GM12878 (cell line): ENCODE results near the gene ABHD2. TPM values are rescaled to one million over a fixed set of nuclear protein-coding genes. Genes with fewer than 3 reads are reported as not detected.

Experiments used
- ATAC-seq: fragments of 200-7000 bp; cut with Tn5 transposase; 3 replicates; pipeline ENCODE4 v1.9.1; 2020; ENCODE audit warnings: mild to moderate bottlenecking, moderate library complexity
- BruUV-seq: library from RNA; stranded (reverse); fragments of 400-500 nt; replicated peaks from 2 replicates; lab custom pipeline; 2021; lab: Mats Ljungman, UMichigan
- CTCF ChIA-PET: fragments of 300-600 bp; sonication (Branson Sonifier 250); formaldehyde crosslinking; extraction: SDS; loops from one replicate; lab custom pipeline; 2021; ENCODE audit warnings: inconsistent platforms; lab: Yijun Ruan, JAX
- POLR2A ChIA-PET: fragments of 350-600 bp; formaldehyde crosslinking; extraction: SDS; loops from one replicate; lab custom pipeline; 2021; ENCODE audit warnings: inconsistent platforms; lab: Charles Lee
- RAD21 ChIA-PET: fragments of 300-600 bp; sonication (Branson Sonifier 250); formaldehyde crosslinking; loops from one replicate; lab custom pipeline; 2023; ENCODE audit warnings: antibody characterized with exemption; ENCODE audit not compliant: unreplicated experiment; lab: Charles Lee
- SMC1A ChIA-PET: fragments of 300-600 bp; sonication (Branson Sonifier 250); formaldehyde crosslinking; loops from one replicate; lab custom pipeline; 2023; ENCODE audit not compliant: unreplicated experiment, uncharacterized antibody; lab: Charles Lee
- DNase-seq: peaks from one replicate; pipeline ENCODE4 v3.0.0-alpha.2; 2011; ENCODE audit warnings: low read depth, low spot score
- FAIRE-seq: peaks from 3 replicates; lab custom pipeline; 2011; peaks lifted over from hg19 to GRCh38; lab: Jason Lieb, UNC
- H2AFZ ChIP-seq: 2 replicates; pipeline ENCODE4 v1.6.0; 2011; ENCODE audit warnings: low read depth, low read length, control low read depth; ENCODE audit not compliant: control insufficient read depth
- H3K27ac ChIP-seq: 2 replicates; pipeline ENCODE4 v1.5.1; 2011; ENCODE audit warnings: control low read depth; ENCODE audit not compliant: control insufficient read depth, insufficient read depth
- H3K27me3 ChIP-seq, 2 experiments: replicated peaks in 1 of 2; 2 replicates each; pipeline versions ENCODE4 v1.6.0 to v1.6.1; 2011; ENCODE audit warnings: low read length in 1 of 2; ENCODE audit not compliant: control insufficient read depth in 2 of 2, insufficient read depth in 2 of 2
- H3K36me3 ChIP-seq, 2 experiments: 2 replicates each; pipeline ENCODE4 v1.5.1; 2011; ENCODE audit warnings: low read length in 1 of 2; ENCODE audit not compliant: control insufficient read depth in 2 of 2, insufficient read depth in 2 of 2
- H3K4me1 ChIP-seq: 2 replicates; pipeline ENCODE4 v1.6.1; 2011; ENCODE audit warnings: mild to moderate bottlenecking, low read length, moderate library complexity, mixed read lengths; ENCODE audit not compliant: control insufficient read depth, insufficient read depth
- H3K4me2 ChIP-seq: 2 replicates; pipeline ENCODE4 v1.6.0; 2011; ENCODE audit warnings: control low read depth; ENCODE audit not compliant: control insufficient read depth, insufficient read depth
- H3K4me3 ChIP-seq: fragments of 200-600 bp; sonication (generic); 2 replicates; pipeline ENCODE4 v1.5.1; 2016
- H3K79me2 ChIP-seq: 2 replicates; pipeline ENCODE4 v1.6.0; 2011; ENCODE audit warnings: low read length; ENCODE audit not compliant: control insufficient read depth, insufficient read depth
- H3K9ac ChIP-seq: 2 replicates; pipeline ENCODE4 v1.8.0; 2011; ENCODE audit warnings: low read length, control low read depth, mixed read lengths; ENCODE audit not compliant: control insufficient read depth, insufficient read depth
- H3K9me3 ChIP-seq: replicated peaks from 3 replicates; pipeline ENCODE4 v1.5.1; 2011; ENCODE audit warnings: mild to moderate bottlenecking, low read length; ENCODE audit not compliant: control insufficient read depth, insufficient read depth
- H4K20me1 ChIP-seq: 2 replicates; pipeline ENCODE4 v1.6.0; 2011; ENCODE audit not compliant: control insufficient read depth, insufficient read depth
- BCLAF1 ChIP-seq: fragments of 450-650 bp; IDR thresholded peaks from 2 replicates; pipeline ENCODE4 v1.6.1; 2017; ENCODE audit warnings: antibody characterized with exemption, mild to moderate bottlenecking, moderate library complexity
- ELK1 ChIP-seq: IDR thresholded peaks from 2 replicates; pipeline ENCODE4 v1.6.1; 2012; ENCODE audit warnings: low read depth, low read length, improper control_type of control experiment
- MLLT1 ChIP-seq: fragments of 450-650 bp; IDR thresholded peaks from 2 replicates; pipeline ENCODE4 v1.6.1; 2016; ENCODE audit warnings: mild to moderate bottlenecking
- NRF1 ChIP-seq: conservative IDR thresholded peaks from 2 replicates; pipeline ENCODE4 v1.6.1; 2011; ENCODE audit warnings: mild to moderate bottlenecking, low read depth, low read length, improper control_type of control experiment
- POLR2AphosphoS5 ChIP-seq: IDR thresholded peaks from 2 replicates; pipeline ENCODE4 v1.6.1; 2011; ENCODE audit warnings: mild to moderate bottlenecking, low read length, inconsistent platforms
- SKIL ChIP-seq: fragments of 450-650 bp; IDR thresholded peaks from 2 replicates; pipeline ENCODE4 v1.6.1; 2017; ENCODE audit warnings: mild to moderate bottlenecking, low read depth, inconsistent platforms; ENCODE audit not compliant: poor library complexity, severe bottlenecking
- WGBS: methylation state at CpG from one replicate; pipeline ENCODE4 v1.1.6; 2016; ENCODE audit warnings: low lambda C conversion rate; ENCODE audit not compliant: insufficient replicate concordance, insufficient coverage; ENCODE audit errors: missing lambda C conversion rate; 5-methylcytosine and 5-hydroxymethylcytosine counted together
- in situ Hi-C: fragments of 300-500 bp; cut with MboI; formaldehyde crosslinking; loops from 9 replicates; pipeline ENCODE4 v1.14.3; 2018; ENCODE audit warnings: mixed read lengths
- intact Hi-C: fragments of 100-400 bp; cut with micrococcal nuclease; formaldehyde crosslinking; loops from one replicate; pipeline ENCODE4 v1.14.2; 2022; ENCODE audit not compliant: unreplicated experiment
- polyA plus RNA-seq, 11 experiments: library from polyadenylated mRNA; depleted of rRNA in 4 of 11; unstranded in 6 of 11; stranded (reverse) in 5 of 11; fragments of >200 nt; fragmentation: Nextera tagmentation in 4 of 11; fragmentation: Illumina TruSeq in 1 of 11; extraction: Ambion mirVana in 4 of 11; extraction: Trizol in 1 of 11; gene quantifications; 1 replicate in 1 of 11; 2 replicates in 10 of 11; pipeline versions ENCODE4 v1.2.1 to v1.2.3, GENCODE V29; 2011 to 2016; ENCODE audit warnings: inconsistent platforms in 2 of 11, missing spikeins in 2 of 11, low read depth in 1 of 11
- total RNA-seq, 4 experiments: library from RNA; depleted of rRNA in 3 of 4; stranded (reverse); fragments of >200 nt in 3 of 4; fragmentation: Illumina TruSeq in 1 of 4; extraction: Trizol in 1 of 4; gene quantifications; 2 replicates each; pipeline versions ENCODE4 v1.2.1 to v1.2.3, GENCODE V29; 2013 to 2021

ABHD2 gene
- total and polyA plus RNA-seq, 10 of the 15 experiments (the other 5 are each of a cell fraction or from before 2014, with no cell fraction given), result 1.2 to 33.6 (median 20.4) TPM

- ChIA-PET SMC1A (interaction anchor here (1.1 to 2.3 kb wide), 3 partner anchors 13 to 50 kb away, joined by 4 to 10 read pairs (median 4); no protein-coding TSS in a partner anchor), RAD21 (interaction anchor here (1.4 kb wide), 1 partner anchor 14 kb away, joined by 3 read pairs; no protein-coding TSS in a partner anchor), CTCF (interaction anchor here (1.1 to 5.9 kb wide), 6 partner anchors 9 to 108 kb away, joined by 3 to 71 read pairs (median 6); no protein-coding TSS in a partner anchor), POLR2A (interaction anchor here (0.6 to 0.7 kb wide), 3 partner anchors 11 to 106 kb away, joined by 3 read pairs; no protein-coding TSS in a partner anchor)
- no peak for DNase-seq
- no TSS peak for BruUV-seq
- H3K79me2 ChIP-seq, result no peaks in the 10 kb centered on the region
- in situ Hi-C loops (no loop called here), intact Hi-C loops (no loop called here)
- H3K4me2 ChIP-seq, result no peak overlapping the region
- H3K27ac ChIP-seq, result no peak overlapping the region
- no peaks in the 10 kb centered on the region for H3K9me3 ChIP-seq
- 90% methylated on average over 7 of the region's 7 CpGs for WGBS
- no peaks in the 10 kb centered on the region; a peak in 1 of 4 replicates for H3K36me3 ChIP-seq
- ATAC-seq, result no peak
- TF ChIP-seq MLLT1 (no peak), BCLAF1 (no peak), ELK1 (no peak), NRF1 (no peak), POLR2AphosphoS5 (no peak), SKIL (no peak)
- H3K4me3 ChIP-seq, result no peak overlapping the region
- peaks cover 18% of the 10 kb centered on the region for H3K4me1 ChIP-seq
- H4K20me1 ChIP-seq, result no peaks in the 10 kb centered on the region
- no peak overlapping the region for H3K9ac ChIP-seq
- no peak for FAIRE-seq
- H3K27me3 ChIP-seq, result no peaks in the 10 kb centered on the region
- H2AFZ ChIP-seq, result no peak overlapping the region
Measured at GRCh38 chr15:89164712-89165211, 76.5 kb downstream of the ABHD2 start.
